CD4-positive, alpha-beta T cell treated with Interleukin-15 for 4 hours (primary cell): ENCODE measurements around the gene ASXL1.

Experiments used
- DNase-seq: peaks from one replicate; pipeline ENCODE4 v3.0.0-alpha.2; 2020; ENCODE audit warnings: low spot score

ASXL1 gene

DNA sequence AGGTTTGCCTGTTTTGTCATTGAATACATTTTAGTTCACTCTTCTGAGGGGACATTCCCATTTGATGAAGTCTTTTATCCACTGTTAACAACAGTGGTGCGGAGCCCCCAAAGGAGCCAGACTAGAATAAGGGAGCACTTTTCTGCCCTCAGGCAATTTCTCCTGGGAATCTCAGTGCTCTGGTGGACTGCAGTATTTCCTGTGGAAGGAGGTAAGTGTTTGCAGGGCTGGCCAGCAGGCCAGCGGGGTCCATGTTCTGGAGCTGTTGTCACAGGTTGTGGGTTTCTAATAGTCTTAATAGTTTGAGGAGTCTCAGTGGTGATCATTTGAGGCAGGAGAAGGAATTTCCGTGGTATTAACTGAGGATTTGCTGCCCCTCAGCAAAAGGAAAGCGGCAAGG lies 83.5 kb downstream of the ASXL1 start:
- no peak for DNase-seq

DNA sequence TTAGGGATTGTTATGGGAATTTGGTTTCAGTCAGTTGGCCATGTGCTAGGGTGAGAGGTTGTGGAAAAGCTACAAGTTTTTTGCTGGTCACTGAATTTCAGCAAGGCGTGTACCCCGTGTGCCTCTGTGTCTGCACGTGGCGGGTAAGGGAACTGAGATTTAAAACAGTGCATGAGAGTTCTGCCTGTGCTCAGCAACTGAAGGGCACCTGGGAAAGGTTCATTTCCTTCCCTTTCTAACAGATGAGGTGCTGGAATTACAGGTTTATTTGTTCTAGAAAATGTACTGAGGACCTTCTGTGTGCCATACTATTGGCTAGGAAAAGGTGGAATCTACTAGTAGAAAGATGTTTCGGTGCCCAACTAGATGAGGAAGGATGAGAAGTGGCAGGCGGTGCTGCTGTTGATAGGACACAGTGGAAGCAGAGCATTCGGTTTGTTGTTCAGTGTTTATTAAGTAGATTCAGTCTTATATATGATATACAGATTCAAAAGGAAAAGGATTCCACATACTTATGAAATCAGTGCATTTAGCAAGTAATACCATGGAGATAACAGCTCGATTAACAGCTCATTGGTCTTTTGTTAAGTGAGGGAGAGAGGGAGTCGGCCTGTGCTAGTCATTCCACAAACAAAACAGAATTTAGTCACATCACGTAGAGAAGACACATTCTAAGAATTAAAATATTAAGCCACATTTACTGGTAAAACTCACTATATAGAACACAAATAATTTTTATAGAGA lies 84.7 kb downstream of the ASXL1 start:
- no peak for DNase-seq

DNA sequence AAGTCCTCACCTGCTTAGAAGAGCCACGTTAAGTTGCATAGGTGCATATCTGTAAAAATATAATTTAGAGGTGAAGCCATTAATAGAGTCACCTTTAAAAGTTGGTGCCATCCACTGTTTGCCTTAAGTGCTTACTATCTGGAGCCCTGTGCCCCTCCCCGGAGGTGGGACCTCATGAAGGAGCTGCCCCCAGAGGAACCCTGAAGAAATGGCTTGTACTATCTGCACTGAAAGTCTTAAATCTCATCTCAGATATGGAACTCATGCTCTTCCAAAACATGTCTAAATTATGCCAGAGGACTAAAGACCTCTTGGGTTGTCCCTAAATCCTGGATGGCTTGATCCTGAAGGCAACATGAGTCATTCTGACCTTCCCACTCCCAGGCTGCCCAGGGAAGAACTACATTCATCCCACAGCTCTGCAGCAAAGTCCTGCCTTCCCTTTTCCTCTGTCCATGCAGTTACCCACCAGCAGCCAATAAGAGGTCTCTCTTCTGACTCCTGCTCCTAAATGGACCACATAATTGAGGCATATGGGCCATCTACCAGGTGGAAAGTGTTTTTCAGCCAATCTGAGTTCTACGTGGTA lies 85.3 kb downstream of the ASXL1 start:
- DNase-seq = no peak

DNA sequence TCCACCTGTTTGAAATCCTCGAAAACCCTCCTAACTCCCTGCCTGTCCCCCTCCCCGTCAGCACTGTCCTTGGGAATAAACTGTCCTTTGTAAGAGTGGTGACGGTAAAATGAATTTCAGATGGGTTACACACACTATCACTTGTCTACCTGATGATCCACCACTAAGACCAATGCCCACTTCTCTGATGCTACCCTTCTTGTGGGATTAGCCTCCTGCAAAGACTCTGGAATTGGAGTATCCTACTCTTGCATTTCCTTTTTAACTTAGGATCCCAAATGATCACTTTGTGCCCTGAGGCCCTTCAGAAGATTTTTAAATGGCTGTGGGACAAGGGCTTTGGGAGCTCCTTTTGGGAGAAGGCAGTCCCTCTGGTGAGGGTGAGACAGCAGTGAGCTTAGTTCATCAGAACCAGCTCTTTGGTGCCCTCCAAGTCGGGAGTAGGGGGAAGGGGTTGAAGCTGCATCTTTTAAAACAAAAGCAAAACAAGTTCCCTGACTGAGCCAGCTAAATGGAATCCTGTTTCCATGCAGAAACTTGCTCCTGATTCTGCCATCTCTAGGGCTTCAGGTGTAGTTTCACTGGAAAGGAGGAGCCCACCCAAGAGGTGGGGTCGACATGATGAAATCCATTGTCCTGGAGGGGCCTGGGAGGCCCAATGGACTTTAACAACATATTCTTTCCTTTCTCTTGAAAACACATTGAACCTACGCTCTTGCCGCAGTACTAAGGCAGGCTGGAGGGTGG lies 86.5 kb downstream of the ASXL1 start:
- no peak for DNase-seq

DNA sequence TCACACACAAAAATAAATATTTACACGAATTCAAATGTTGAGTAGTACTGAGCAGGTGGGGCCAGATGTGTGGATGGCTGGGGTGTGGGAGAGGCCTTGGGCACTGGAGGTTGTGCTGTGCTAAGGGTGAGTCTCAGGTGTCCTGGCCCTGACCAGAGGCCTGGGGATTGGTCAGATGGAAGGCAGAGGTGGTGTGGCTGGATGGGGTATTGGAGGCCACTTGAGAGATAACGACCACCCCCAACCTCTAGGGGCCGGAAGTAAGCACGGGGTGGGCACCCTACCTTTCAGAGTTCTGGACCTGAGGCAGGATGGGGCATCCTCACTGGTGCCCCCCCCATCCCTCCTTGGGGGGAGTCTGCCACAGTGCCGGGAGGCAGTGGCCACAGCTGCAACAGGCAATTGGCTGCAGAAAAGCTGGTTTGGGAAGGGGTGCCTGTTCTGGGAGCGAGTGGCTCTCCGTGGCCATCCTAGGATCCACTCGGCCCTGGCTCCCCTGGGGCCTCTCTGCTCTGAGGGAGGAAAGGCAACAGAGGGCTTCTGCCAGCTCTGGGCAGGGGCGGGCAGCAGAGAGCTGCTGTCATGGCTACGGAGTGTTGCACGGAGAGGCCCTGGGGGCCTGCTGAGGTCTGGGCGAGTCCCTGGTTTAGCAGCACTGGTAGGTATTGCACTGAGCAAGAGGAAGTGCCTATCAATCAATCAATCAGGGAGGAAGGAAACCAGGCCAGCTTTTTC lies 87.6 kb downstream of the ASXL1 start:
- no peak for DNase-seq

DNA sequence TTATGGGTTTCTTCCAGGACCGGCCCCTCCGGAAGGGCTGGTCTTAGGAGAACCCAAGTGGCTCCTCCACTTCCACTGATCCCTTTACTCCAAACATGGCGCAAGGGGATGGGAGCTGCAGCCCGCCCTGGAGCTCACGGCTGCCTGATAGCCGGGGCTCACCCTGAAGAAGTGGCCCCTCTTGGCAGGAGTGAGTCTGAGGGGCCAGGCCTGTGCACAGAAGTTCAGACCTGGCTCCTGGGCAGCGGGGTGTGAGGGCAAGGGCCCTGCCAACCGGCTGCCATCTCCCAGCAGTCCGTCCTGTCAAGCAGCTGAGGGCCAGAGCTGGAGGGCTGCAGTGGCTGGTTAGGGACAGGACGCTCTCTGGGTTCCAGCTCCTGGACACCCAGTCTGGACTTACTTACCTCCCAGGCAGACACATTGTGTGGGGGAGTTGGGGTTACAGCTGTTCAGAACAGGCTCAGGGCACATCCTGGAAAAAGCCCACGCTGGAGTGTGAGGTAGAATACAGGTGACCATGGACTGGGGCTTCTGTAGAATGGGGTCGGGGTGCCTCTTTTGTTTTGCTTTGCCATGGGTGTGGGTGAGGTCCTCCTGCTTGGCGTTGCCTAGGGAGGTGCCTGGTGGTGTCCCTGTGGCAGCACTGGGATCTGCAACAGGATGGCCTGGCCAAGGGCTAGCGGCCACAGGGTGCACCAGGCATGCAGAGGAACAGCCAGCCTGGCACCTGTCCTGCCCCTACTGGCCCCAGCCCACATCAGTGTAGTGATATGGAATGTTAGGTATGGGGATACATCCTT lies 88.4 kb downstream of the ASXL1 start:
- DNase-seq = no peak

DNA sequence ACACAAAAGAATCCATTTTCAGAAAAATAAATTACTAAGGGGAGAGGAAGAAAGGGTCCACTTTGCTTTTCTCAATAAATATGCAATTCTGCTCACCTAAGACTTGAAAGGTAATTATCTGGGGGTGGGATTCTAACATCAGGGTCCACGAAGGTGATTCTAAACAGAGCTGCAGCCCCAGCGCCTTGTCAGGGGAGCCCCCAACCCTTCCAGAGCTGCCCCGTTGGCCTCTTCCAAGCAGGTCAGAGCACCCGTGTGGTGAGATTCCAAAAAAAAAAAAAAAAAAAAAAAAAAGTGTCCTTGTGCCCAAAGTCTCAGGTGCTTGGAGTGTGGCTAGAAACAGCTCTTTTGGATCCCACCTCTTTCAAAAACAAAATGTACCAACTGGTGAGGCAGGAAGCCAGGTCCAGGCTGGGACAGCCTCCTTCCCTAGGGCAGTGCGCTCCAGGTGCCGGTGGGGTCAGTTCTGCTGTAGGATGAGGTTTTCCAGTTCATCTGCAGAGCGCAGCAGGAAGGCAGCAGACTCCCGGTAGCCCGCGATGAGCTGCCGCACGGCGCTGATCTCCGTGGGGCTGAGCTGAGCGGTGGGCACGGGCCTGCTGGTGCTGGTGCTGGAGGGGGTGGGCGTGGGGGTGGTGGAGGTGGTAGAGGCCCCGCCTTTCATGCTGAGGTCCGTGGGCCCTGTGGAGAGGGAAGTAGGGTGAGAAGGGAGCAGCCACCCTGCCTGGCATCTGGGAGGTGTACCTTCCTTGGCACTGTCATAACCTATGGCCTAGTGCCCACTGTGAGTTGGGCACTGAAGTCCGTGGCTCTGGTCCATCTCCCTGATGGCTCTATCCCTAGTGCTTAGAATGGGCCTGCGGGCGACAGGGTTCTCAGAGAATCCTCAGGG lies 89.3 kb downstream of the ASXL1 start:
- DNase-seq = no peak

DNA sequence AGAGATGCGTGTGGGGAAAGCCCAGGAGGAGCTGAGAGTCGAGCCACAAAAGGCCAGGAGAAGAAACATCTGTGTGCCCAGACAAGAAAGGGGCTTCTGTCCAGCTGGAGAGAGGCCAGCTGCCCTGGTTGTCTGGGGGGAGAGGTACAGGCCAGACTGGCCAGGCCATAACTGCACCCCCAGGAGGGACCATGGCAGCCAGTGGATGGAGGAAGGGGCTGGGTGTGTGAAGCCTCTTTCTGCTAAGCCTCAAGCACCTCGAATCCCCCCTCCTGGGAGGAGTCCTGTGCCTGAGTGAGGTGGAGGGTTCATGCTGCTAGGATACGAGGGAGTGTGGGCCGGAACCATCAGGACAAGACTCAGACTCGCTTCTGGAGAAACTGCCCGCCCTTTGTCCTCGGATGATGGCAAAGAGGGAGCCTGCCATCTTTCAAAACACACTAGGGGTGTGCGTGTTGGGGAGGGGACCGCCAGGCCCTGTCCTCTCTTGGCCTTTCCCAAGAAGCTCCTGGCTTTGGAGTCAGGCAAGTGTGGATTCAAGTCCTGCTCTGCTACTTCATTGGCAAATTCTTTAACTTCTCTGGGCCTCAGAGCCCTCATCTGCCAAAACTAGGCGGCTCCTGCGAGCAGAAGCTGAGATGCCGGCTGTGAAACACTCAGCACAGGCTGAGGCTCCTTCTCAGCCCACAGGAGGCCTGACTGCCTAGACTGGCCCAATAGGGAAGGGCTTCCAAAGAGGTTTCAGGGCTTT lies 90.3 kb downstream of the ASXL1 start:
- DNase-seq = no peak

DNA sequence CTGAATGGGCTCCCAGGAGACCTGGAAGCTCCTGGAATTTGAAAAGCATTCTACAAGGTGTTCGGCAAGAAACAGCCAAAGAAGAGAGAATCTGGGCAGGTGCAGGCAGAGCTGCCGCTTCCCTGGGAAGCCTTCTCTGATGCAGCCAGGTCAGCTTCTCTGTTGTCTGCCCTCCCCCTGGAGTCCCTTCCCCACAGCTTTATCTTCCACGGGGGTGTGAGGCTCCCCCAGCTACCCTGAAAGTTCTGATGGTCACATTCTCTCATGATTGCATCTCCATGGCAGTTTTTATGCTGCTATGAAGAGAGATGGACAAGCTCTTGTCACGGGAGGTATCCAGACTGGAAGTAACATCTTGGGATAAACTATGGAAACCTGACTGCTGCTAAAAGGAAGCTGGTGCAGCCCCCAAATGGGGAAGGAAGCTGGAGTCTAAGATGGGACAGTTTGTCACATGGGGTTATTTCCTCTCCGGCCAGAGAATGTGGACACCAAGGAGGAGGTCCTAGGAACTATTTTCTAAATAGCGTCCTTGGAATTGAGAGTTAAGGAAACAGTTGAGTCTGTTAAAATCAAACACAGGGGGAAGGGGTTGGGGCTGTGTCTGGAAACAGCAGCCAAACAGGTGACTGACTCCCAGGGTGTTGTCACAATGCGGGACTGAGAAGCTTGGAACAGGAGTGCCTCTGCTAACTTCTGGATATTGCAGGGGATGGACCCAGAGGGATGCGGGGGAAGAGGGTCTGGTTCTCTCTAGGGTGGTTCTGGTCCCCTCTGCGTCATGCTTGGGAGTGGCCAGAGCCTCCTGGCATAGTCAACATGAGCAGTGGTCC lies 91.1 kb downstream of the ASXL1 start:
- DNase-seq = no peak

DNA sequence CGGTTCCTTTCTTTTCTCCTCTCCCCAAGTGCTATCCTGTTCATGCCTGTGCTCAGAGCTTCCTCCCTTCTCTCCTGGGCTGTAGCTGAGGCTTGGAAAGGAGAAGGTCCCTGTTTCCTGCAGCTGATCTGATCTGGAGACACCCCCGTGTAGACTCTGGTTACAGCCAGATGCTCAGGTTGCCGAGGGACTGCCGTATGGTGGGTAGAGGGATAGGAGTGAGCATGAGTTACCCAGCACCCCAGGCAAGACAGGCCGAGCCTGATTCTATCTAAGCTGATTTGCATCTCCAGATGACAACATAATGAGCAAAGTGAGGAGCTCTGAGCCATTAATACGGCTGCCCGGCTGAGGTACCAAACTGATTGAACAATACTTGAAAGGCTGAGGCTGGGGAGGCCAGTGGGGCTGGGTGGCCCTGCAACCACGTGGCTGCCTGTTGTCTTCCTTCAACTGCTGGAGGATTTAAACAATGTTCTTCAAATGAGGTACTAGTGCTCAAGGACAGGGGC lies 91.8 kb downstream of the ASXL1 start:
- no peak for DNase-seq

DNA sequence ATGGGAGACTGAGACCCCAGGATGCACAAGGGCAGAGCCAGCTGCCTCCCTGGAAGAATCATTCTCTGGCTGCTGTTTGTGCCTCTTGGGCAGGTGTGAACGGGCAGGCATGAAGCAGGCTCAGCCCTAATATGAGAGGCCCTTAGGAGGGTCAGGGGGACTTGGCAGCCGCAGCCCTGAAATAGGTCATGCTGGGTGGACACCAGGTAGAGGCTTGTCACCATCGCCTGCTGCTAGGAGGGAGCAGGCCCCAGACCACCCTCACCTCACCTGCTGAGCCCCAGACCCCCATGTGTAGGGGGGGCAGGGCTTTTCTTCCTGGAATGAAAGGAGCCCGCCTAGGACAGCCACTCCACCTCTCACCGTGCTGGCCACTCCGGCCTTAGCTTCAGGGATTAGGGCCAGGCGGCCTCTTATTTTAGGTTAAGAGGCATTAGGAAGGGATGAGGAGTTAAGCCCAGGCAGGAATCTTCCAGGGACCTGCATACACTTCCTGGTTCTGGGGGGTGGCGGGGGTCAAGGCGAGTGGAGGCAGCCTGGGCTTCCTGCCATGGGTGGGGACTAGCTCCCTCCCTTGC lies 92.4 kb downstream of the ASXL1 start:
- DNase-seq = no peak

DNA sequence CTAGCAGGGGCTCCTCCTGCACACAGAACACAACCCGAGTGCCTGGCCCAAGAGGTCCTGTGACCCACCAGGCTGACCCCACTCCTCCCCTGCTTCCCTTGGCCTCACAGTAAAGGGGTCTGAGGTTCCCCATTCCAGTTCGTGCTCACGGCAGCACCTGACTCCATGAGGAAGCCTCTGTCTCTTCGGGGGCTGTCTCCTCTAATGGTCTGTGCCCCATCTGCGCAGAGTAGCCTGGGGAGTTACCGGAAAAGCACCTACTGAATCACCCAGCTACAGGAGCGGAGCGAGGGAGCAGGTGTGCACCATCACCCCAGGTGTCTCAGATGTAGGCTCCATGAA lies 93.2 kb downstream of the ASXL1 start:
- no peak for DNase-seq

DNA sequence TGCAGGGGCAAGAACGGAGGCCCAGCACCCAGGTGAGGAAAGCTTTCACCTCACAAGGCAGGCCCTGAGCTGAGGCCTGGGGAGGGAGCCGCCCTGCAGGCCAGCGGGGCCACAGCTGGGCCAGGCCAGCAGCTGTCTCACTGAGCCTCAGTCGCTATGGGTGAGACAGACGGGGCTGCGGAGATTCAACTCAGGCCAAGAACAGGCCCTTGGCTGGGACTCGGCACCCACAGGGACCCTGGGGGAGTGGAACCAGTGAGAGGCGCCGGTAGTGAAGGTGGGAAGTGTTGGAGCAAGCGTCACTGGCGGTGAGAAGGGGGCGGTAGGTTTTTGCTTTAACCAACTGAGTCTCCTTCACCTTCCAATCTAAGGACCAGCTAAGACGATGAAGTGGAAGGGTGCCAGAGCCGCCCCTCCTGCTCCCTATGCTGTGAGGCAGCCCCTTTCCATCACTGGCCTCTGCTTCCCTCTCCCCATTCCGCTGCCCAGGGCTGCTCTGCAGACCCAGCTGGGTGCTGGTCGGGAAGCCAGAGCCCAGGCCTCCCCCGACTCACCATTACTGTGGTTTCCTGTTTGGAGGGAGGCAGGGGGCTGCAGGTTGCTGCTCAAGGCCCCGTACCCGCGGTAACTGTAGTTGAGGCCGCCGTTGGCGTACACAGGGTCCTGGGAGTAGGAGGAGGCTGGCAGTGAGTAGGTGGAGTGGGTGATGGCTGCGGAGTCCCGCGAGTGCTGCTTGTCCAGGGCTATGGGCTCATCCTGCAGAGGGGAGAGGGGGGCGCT lies 93.7 kb downstream of the ASXL1 start:
- DNase-seq = no peak

DNA sequence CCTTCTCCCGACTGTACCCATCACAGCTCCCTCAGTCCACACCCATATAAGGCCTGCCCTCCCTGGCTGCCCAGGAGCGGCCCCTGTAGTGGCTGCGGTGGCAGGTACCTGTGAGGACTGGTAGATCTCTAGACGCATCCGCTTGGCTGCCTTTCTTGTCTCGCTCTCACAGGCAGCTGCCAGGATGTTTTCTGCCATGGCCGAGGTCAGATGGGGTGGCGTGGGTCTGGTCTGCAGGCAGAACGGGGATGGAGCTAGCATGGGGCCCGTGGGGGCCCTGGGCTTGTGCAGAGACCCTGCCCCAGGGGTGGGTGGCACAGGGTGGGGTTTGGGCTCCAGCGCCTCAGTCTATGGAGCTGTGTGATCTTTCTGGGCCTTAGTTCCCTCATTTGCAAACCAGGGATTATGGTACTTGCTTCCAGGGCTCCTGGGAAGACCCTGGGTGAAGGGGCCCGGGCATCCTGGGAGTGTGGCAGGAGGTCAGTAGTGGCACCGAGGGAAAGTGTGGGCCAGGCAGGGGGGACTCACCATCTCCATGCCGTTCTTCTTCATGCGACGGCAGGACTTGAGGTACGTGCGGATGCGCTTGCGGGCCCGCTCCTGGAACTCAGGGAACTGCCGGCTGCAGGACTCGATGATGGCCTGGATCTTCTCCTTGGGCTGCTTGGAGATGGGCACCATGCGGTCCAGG lies 94.8 kb downstream of the ASXL1 start:
- no peak for DNase-seq

DNA sequence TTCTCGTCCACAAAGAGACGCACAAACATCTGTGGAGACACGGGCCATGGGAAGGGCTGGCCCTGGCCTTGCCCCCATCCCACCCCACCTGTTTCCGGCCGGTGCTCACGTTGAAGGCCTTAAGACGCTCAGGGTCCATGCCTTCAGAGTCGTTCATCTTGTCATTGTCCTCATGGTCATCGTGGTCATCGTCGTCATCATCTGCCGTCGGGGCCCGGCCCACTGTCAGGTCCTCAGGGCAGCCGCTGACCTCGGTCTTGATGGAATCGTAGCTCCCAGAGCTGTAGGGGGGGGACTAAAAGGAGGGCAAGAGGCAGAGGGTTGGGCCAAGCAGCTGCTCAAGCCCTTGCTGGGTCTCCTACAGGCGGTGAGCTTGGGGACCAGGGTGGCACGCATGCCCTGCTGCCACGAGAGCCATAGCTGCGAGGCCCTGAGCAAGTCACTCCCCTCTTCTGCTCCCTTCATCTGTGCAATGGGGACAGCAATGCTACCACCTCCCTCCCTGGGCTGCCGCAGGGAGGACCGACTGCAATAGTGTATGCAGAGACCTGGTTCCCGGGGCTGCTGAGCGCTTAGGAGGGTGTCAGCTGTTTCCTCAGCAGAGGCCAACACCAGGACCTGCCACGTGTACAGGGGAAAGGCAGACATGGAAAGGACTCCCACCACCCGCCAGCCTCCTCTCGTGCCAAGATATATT lies 95.5 kb downstream of the ASXL1 start:
- DNase-seq = no peak
